ENCODE measurements around the gene FFAR1.

The FFAR1 gene

DNA sequence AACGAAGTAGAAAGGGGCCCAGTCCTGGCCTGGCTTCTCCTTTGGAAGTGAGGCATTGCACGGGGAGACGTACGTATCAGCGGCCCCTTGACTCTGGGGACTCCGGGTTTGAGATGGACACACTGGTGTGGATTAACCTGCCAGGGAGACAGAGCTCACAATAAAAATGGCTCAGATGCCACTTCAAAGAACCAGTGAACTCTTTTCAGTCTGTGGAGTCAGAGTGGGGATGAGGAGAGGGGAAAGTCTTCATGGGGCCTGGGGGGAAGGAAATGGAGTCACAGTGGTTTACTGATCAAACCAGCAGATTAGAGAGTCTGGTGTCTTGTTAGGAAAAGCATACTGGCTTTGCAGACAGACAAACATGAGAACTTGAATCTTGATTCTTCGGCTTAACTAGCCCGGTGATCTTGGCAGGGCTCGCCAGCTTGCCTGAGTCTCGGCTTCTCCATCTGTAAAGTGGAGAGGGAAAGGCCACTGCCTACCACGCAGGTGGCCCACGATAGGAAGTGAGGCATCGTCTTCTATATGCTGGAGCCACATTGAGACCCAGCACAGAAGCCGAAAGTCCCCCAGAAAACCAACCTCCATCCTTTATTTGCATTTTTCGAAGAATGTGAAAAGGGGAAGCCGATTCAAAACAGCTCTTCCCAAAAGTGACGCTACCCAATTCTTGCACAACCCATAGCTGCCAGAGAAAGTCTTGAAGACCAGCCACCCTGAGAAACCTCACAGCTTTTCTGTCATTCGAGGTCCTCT is at the start of gene FFAR1:
TSS of gene FFAR1 (plus strand) at position 732 of the 759 bp plus-strand sequence. CDS start 3,650 bp downstream, outside the sequence.
- DNase-seq: no peak

- no peak for DNase-seq
These were observed 49.8 kb upstream of the FFAR1 start for GRCh38 chr19:35297922-35298321.

GRCh38 chr19:35298561-35298972 is 49.1 kb upstream of the FFAR1 start:
- DNase-seq: no peak

GRCh38 chr19:35299523-35300338 is 48.0 kb upstream of the FFAR1 start:
- no peak for DNase-seq

GRCh38 chr19:35300339-35300649 is 47.4 kb upstream of the FFAR1 start:
- no peak for DNase-seq

- DNase-seq: no peak
These were observed 45.7 kb upstream of the FFAR1 start for GRCh38 chr19:35301961-35302360.

- DNase-seq: no peak
These were observed 45.3 kb upstream of the FFAR1 start for GRCh38 chr19:35302446-35302845.

DNA sequence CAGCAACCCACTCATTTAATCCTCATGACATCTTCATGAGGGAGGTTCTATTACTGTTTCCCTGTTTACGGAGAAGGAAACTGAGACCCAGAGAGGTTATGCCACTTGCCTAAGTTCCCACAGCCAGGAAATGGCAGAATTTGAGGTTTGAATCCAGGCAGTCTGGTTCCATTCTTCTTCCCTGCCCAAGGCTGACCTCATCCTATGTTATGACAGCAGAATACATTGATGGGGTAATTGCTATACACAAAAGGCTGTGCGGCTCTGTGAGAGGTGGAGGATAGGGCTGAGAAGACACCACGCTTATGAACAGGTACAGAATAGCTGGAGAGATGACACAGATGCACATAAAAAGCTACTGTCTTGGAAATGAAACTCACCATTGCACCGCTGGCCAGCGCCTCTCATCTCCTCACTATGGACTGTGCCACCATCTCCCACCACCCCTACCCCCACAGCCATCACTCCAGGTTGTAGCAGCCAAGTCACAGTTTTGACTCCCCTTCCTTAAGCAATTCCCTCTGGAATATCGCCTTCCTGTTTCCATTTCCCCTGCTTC is 44.3 kb upstream of the FFAR1 start:
- no peak for DNase-seq

DNA sequence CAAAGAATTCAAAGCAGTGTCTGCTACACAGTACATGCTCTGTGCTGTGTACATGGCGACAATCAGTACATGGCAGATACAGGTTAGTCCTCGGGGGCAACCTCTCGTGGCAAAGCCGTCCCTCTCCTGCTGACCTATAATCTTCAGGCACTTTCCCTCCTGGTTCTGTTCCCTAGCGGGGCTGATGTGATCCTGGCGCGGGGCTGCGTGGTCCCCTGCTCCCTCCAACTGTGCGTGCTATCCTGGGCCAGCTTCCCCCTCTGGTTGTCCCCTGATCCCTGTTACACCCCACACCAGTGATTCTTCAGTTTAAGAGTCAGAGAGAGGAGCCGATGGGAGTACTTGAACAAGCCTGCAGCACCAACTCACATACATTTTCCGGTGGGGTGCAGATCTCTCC is 43.7 kb upstream of the FFAR1 start:
- no peak for DNase-seq

DNA sequence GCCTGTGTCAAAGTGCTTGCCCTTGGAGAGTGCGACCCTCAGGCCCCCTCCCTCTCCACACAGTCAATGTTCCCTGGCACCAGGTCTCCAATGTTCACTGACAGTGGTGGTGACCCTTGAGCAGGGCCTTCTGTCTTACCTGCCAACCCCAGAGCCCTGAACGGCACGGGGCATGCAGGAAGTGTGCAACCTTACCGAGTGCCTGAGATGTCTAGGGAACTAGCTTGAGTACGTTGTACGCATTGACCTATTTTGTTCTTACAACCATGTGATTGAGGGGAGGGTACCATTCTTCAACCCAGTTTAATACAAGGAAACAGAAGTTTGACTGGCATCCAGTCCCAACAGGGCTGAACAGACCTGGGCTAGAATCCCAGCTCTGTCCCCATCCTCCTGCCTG is 42.5 kb upstream of the FFAR1 start:
- DNase-seq: no peak

- no peak for DNase-seq
These were observed 41.0 kb upstream of the FFAR1 start for GRCh38 chr19:35306473-35307246.

DNA sequence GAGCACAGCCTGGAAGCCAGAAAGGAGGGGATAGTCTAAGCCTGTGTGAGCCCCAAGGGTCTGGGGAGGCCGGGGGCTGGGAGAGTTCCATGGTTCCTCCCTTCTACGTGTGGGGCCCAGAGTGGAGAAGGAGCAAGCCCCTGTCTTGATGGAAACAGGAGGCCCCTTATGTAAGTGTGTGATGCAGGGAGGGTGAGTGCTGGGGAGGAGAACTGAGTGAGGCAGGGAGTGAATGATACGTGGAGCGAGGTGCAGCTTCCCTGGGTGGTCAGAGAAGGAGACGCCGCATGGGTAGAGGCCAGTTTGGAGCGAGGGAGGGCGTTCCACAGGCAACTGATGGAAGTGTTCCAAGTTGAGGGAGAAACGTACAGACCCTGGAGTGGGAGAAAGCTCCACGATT is 39.8 kb upstream of the FFAR1 start:
- no peak for DNase-seq

DNA sequence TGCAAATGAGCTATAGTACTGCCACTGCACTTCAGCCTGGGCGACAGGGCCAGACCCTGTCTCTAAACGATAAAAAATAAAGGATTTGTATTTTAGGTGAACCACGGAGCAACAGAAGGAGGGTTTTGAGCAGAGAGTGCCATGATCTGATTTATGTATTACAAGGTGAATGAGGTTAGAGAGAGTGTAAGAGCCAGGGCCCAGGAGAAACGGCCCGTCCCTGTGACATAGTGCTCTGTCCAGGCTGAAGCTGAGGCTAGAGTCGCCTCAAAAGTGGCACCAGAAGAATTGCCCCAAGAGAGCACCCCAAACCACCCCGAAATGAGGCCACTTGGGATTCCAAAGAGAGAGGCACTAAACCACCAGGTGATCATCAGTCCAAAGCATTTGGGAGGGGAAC is 38.8 kb upstream of the FFAR1 start:
- DNase-seq: no peak

- no peak for DNase-seq
These were observed 38.0 kb upstream of the FFAR1 start for GRCh38 chr19:35309481-35310279.

DNA sequence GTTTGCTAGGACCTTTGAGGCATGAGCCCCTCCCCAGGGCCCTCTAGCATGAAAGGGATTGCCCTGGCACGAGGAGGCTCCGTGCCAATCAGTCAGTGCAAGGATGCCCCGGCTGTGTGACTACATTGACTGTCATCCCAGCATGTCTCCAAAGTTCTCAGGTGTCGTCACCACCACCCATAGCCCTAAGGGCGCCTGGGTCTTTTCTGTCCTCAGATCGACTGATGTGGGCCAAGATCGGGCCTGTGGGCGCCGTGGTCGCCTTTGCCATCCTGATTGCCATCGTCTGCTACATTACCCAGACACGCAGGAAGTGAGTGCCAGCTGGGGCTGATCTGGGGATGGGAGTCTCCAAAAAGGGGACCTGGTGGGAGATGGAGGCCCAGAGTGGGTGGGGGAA is 37.4 kb upstream of the FFAR1 start:
- no peak for DNase-seq

DNA sequence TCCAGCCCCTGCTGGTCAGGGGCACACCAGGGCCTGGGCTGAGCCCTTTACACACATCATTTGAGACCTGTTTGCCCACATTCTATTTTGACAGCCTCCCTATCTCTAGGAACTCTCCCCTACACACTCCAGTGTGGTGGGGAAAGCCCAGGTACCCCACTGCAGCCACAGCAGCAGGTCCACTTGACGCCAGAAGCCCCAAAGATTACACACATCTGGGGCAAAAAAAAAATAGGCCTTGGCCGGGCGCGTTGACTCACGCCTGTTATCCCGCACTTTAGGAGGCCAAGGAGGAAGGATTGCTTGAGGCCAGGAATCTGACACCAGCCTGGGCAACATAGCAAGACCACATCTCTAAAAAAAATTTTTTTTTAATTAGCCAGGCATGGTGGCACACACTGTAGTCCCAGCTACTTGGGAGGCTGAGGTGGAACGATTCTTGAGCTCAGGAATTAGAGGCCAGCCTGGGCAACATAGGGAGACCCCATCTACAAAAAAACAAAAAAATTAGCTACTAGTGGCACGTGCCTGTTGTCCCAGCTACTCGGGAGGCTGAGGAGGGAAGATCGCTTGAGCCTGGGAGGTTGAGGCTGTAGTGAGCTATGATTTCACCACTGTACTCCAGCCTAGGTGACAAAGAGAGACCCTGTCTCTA is 36.8 kb upstream of the FFAR1 start:
- DNase-seq: no peak

- DNase-seq: no peak
These were observed 35.6 kb upstream of the FFAR1 start for GRCh38 chr19:35311901-35312665.

- no peak for DNase-seq
These were observed 34.1 kb upstream of the FFAR1 start for GRCh38 chr19:35313587-35313986.

- DNase-seq: no peak
These were observed 33.7 kb upstream of the FFAR1 start for GRCh38 chr19:35314031-35314430.

DNA sequence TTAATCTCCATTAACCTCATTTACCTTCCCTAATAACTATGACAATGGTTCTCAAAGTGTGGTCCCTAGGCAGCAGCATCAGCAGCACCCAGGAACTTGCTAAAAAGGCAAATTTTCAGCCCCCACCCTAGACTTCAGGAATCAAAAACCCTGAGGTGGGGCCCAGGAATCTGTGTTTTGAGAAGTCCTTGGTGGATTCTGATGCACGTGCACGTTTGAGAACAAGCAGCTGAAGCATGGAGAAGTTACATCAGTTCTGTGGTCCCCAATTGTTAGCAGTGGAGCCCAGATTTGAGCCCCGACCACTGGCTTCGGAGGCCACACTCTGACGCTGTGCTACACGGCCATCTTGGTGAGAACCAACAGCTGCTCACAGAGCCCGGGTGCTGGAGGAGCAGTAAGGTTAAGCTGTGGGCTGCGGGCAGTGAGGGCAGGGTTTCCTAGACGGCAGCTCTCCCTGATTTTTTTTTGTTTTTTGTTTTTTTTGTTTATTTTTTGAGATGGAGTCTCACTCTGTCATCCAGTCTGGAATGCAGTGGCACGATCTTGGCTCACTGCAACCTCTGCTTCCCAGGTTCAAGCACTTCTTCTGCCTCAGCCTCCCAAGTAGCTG is 32.7 kb upstream of the FFAR1 start:
- DNase-seq: no peak

DNA sequence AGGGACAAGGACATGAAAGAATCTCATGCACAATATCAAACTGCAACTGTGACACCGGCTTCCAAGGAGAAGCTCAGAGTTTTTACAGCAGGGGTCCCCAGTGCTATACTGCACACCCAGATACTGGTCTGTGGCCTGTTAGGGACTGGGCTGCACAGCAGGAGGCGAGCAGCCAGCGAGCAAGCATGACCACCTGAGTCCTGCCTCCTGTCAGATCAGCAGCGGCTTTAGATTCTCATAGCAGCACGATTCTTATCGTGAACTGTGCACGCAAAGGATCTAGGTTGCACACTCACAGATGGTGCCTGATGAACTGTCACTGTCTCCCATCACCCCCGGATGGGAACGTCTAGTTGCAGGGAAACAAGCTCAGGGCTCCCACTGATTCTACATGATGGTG is 31.8 kb upstream of the FFAR1 start:
- no peak for DNase-seq
